K562 (cell line): Measurements from ENCODE around the gene EXOC3. TPM values are rescaled to one million over a fixed set of nuclear protein-coding genes. Genes with fewer than 3 reads are reported as not detected.

ENCODE experiments used
- CC2D1A ChIP-seq: fragments of 450-650 bp; IDR thresholded peaks from 2 replicates; pipeline ENCODE4 v1.6.1; 2017; ENCODE audit warnings: mild to moderate bottlenecking
- ELF2 ChIP-seq: fragments of 250-450 bp; sonication (Bioruptor Pico); IDR thresholded peaks from 2 replicates; pipeline ENCODE4 v1.5.0; 2021; ENCODE audit warnings: mild to moderate bottlenecking
- ESRRA ChIP-seq: fragments of 450-650 bp; IDR thresholded peaks from 2 replicates; pipeline ENCODE4 v1.6.1; 2014; ENCODE audit warnings: low read depth, mild to moderate bottlenecking, moderate library complexity, borderline replicate concordance
- ETS1 ChIP-seq: conservative IDR thresholded peaks from 2 replicates; pipeline ENCODE4 v1.6.1; 2011; ENCODE audit warnings: low read depth, mild to moderate bottlenecking, low read length; ENCODE audit not compliant: control insufficient read depth
- ETS2 ChIP-seq: IDR thresholded peaks from 2 replicates; pipeline ENCODE4 v1.6.1; 2016; ENCODE audit warnings: borderline replicate concordance, missing genetic modification characterization, mild to moderate bottlenecking, moderate library complexity, missing compliant biosample characterization; ENCODE audit not compliant: poor library complexity, severe bottlenecking
- ETV6 ChIP-seq, 3 experiments: fragments of 150-350 bp in 1 of 3; sonication (generic) in 1 of 3; formaldehyde crosslinking in 1 of 3; IDR thresholded peaks; 2 replicates each; pipeline versions ENCODE4 v1.6.1 to v1.8.0; 2014 to 2022; ENCODE audit warnings: borderline replicate concordance in 2 of 3, low read depth in 2 of 3, antibody characterized with exemption in 1 of 3, low read length in 1 of 3, mild to moderate bottlenecking in 1 of 3, missing genetic modification reagents in 1 of 3
- GATA2 ChIP-seq: sonication (generic); formaldehyde crosslinking; IDR thresholded peaks from 2 replicates; pipeline ENCODE4 v1.4.0; 2020; ENCODE audit warnings: mild to moderate bottlenecking, missing genetic modification reagents
- HIVEP1 ChIP-seq: fragments of 250-450 bp; sonication (Bioruptor Pico); IDR thresholded peaks from 2 replicates; pipeline ENCODE4 v1.4.0; 2020; ENCODE audit warnings: mild to moderate bottlenecking
- HMGN3 ChIP-seq: IDR thresholded peaks from 2 replicates; pipeline ENCODE4 v1.6.1; 2011; ENCODE audit warnings: borderline replicate concordance, low read depth, mild to moderate bottlenecking, mixed read lengths, low read length; ENCODE audit not compliant: insufficient read length; ENCODE audit errors: extremely low read depth
- MAX ChIP-seq: sonication (generic); formaldehyde crosslinking; IDR thresholded peaks from 2 replicates; pipeline ENCODE4 v1.9.0; 2022; ENCODE audit warnings: mild to moderate bottlenecking, missing genetic modification reagents
- MEIS2 ChIP-seq: fragments of 450-650 bp; IDR thresholded peaks from 2 replicates; pipeline ENCODE4 v1.6.1; 2014; ENCODE audit warnings: mild to moderate bottlenecking; ENCODE audit not compliant: partially characterized antibody
- MTA1 ChIP-seq: fragments of 450-650 bp; IDR thresholded peaks from 2 replicates; pipeline ENCODE4 v1.6.1; 2017; ENCODE audit warnings: borderline replicate concordance
- POLR3A ChIP-seq: IDR thresholded peaks from 2 replicates; pipeline ENCODE4 v1.6.1; 2011; ENCODE audit warnings: borderline replicate concordance, mild to moderate bottlenecking, moderate library complexity; ENCODE audit not compliant: insufficient read length, insufficient read depth; ENCODE audit errors: extremely low read depth
- RAD21 ChIP-seq, 2 experiments: fragments of 250-450 bp in 1 of 2; fragments of 450-650 bp in 1 of 2; sonication (Bioruptor Pico) in 1 of 2; formaldehyde crosslinking in 1 of 2; IDR thresholded peaks in 1 of 2; conservative IDR thresholded peaks in 1 of 2; 2 replicates each; pipeline versions ENCODE4 v1.4.0 to v1.8.0; 2020 to 2022; ENCODE audit warnings: mild to moderate bottlenecking in 2 of 2, moderate library complexity in 1 of 2
- SMARCC2 ChIP-seq: fragments of 450-650 bp; IDR thresholded peaks from 2 replicates; pipeline ENCODE4 v1.6.1; 2017; ENCODE audit warnings: antibody characterized with exemption, moderate library complexity, mild to moderate bottlenecking, low read depth
- SNRNP70 ChIP-seq: fragments of 200-400 bp; formaldehyde crosslinking; optimal IDR thresholded peaks from 2 replicates; pipeline ENCODE3; 2017; ENCODE audit warnings: low read depth, low read length
- SP2 ChIP-seq: IDR thresholded peaks from 2 replicates; pipeline ENCODE4 v1.6.1; 2011; ENCODE audit warnings: mild to moderate bottlenecking, low read depth, low read length, moderate library complexity; ENCODE audit not compliant: poor library complexity, severe bottlenecking; ENCODE audit errors: extremely low read depth
- TAL1 ChIP-seq: fragments of 450-650 bp; IDR thresholded peaks from 2 replicates; pipeline ENCODE4 v1.6.1; 2016; ENCODE audit warnings: mild to moderate bottlenecking
- U2AF1 ChIP-seq: fragments of 200-400 bp; formaldehyde crosslinking; optimal IDR thresholded peaks from 2 replicates; pipeline ENCODE3; 2017; ENCODE audit warnings: mild to moderate bottlenecking, low read depth, low read length, moderate library complexity
- ZFP1 ChIP-seq: fragments of 450-650 bp; formaldehyde crosslinking; IDR thresholded peaks from 2 replicates; pipeline ENCODE4 v1.4.0; 2020; ENCODE audit warnings: mild to moderate bottlenecking, mixed read lengths
- ZFP36 ChIP-seq: fragments of 150-350 bp; IDR thresholded peaks from 2 replicates; pipeline ENCODE4 v1.6.1; 2018; ENCODE audit warnings: low read length, low read depth; ENCODE audit not compliant: partially characterized antibody
- ZNF175 ChIP-seq: fragments of 200-800 bp; sonication (Bioruptor generic); IDR thresholded peaks from 2 replicates; pipeline ENCODE4 v1.6.1; 2016; ENCODE audit warnings: low read depth, mild to moderate bottlenecking, missing genetic modification characterization, missing compliant biosample characterization
- ZNF217 ChIP-seq: sonication (generic); formaldehyde crosslinking; IDR thresholded peaks from 2 replicates; pipeline ENCODE4 v1.8.0; 2022; ENCODE audit warnings: mild to moderate bottlenecking, missing genetic modification reagents
- ZNF282 ChIP-seq: sonication (generic); formaldehyde crosslinking; IDR thresholded peaks from 2 replicates; pipeline ENCODE4 v1.8.1; 2023; ENCODE audit warnings: missing genetic modification reagents
- ZNF384 ChIP-seq: IDR thresholded peaks from 2 replicates; pipeline ENCODE4 v1.6.1; 2012; ENCODE audit warnings: low read depth, low read length, improper control_type of control experiment
- ZNF436 ChIP-seq: fragments of 250-450, 450-650 bp; sonication (Bioruptor Pico); formaldehyde crosslinking; IDR thresholded peaks from 2 replicates; pipeline ENCODE4 v1.7.0; 2020; ENCODE audit warnings: mild to moderate bottlenecking
- ZNF764 ChIP-seq: fragments of 250-450 bp; sonication (Bioruptor Pico); IDR thresholded peaks from 2 replicates; pipeline ENCODE4 v1.4.0; 2020; ENCODE audit warnings: low read depth, mild to moderate bottlenecking, moderate library complexity
- polyA plus RNA-seq, 8 experiments: library from polyadenylated mRNA; depleted of rRNA in 4 of 8; stranded (reverse) in 5 of 8; unstranded in 3 of 8; fragments of >200 nt; fragmentation: Nextera tagmentation in 2 of 8; fragmentation: Illumina TruSeq in 1 of 8; extraction: Ambion mirVana in 2 of 8; extraction: Trizol in 1 of 8; gene quantifications; 2 replicates each; pipeline versions ENCODE4 v1.2.1 to v1.2.3, GENCODE V29; 2011 to 2014; ENCODE audit warnings: inconsistent platforms in 1 of 8, missing spikeins in 1 of 8
- total RNA-seq, 7 experiments: library from RNA; depleted of rRNA in 6 of 7; stranded (reverse); fragments of >200 nt in 6 of 7; fragmentation: Illumina TruSeq in 2 of 7; extraction: Trizol in 2 of 7; gene quantifications; 2 replicates each; pipeline versions ENCODE4 v1.2.1 to v1.2.3, GENCODE V29; 2011 to 2021; ENCODE audit warnings: low replicate concordance in 1 of 7

The EXOC3 gene
- total and polyA plus RNA-seq, 9 of the 15 experiments (the other 6 are each of a cell fraction or from before 2014, with no cell fraction given), result 1.4 to 41.9 (median 22.4) TPM

GRCh38 chr5:442335-443238 is at the start of gene EXOC3 (continued):
- TF ChIP-seq MEIS2 (no peak), ZNF436 (no peak), HIVEP1 (CRISPR knock-in tag) (no peak), GATA2 (no peak), ELF2 (CRISPR knock-in tag) (peak; percentile 49; the same call in 1 of the 2 replicates), ZNF217 (no peak), POLR3A (no peak), ZFP1 (CRISPR knock-in tag) (no peak), ETS2 (no peak), SP2 (no peak), HMGN3 (no peak), U2AF1 (no peak), MAX (CRISPR knock-in tag) (peak; percentile 83), TAL1 (no peak), SMARCC2 (no peak), ZFP36 (no peak), RAD21 (CRISPR knock-in tag; conservative IDR thresholded peaks at IDR 0.05 in 1 of 2, IDR thresholded peaks at IDR 0.05 in 1 of 2) (no peak), ESRRA (no peak), MTA1 (no peak), ZNF384 (no peak), CC2D1A (no peak), ZNF282 (CRISPR knock-in tag) (no peak), SNRNP70 (no peak), ETV6 (IDR thresholded peaks at IDR 0.05; ENCODE audit: borderline replicate concordance in 1 of 2, low read depth in 2 of 2, low read length in 1 of 2) (peak in 1 of 2 experiments; percentile 70; a peak in 1 of 4 replicates), ETV6 (CRISPR knock-in tag; IDR thresholded peaks at IDR 0.05; ENCODE audit: borderline replicate concordance) (no peak), ETS1 (no peak; the same call in none of the 2 replicates), ZNF175 (CRISPR knock-in tag) (no peak), ZNF764 (CRISPR knock-in tag) (no peak)
